ENCODE measurements around the gene KCNK18. TPM values are rescaled to one million over a fixed set of nuclear protein-coding genes. Genes with fewer than 3 reads are reported as not detected.
A peak's percentile ranks its signal among the peaks of the same experiment; 100 is the strongest.

KCNK18 gene
- total and polyA plus RNA-seq, 2 experiments from 2014 or later, result not detected

- Histone ChIP-seq H3F3A (replicated peaks; ENCODE audit: low read depth) (no peaks in the 10 kb centered on the region), H3K36me3 (ENCODE audit: insufficient read depth) (no peaks in the 10 kb centered on the region), H2AFZ (no peak overlapping the region), H3K4me2 (peak overlapping the region; percentile 87; the same call in 1 of the 2 replicates), H3K79me2 (replicated peaks; ENCODE audit: insufficient read depth) (no peaks in the 10 kb centered on the region), H3K27ac (ENCODE audit: low read depth) (no peak overlapping the region), H4K20me1 (replicated peaks; ENCODE audit: insufficient read depth) (peaks cover 6% of the 10 kb centered on the region; the same call in 1 of the 2 replicates), H3K27me3 (ENCODE audit: insufficient read depth) (peaks cover 25% of the 10 kb centered on the region), H3K4me3 (peak overlapping the region; percentile 77; the same call in 1 of the 2 replicates), H3K4me1 (ENCODE audit: insufficient read depth) (0 out of 2 replicates have a peak, but pooled peaks cover 6% of the 10 kb centered on the region), H3K9me2 (ENCODE audit: insufficient read depth) (no peaks in the 10 kb centered on the region)
- H3K36me3 Mint-ChIP-seq (ENCODE audit: low read depth), result peaks cover 3% of the 10 kb centered on the region; the same call in 1 of the 3 replicates
- no peak overlapping the region for H3K27ac Mint-ChIP-seq
- no peak for TF ChIP-seq CTCF (conservative IDR thresholded peaks at IDR 0.05; ENCODE audit: low read depth in 2 of 2)
- no peak for TF ChIP-seq REST (IDR thresholded peaks at IDR 0.05; ENCODE audit: unreplicated experiment)
- TF ChIP-seq ZNF331 (CRISPR knock-in tag; IDR thresholded peaks at IDR 0.05; ENCODE audit: low read depth), result no peak
- no peak for TF ChIP-seq ETS1 (IDR thresholded peaks at IDR 0.05)
- TF ChIP-seq ZNF114 (CRISPR knock-in tag; IDR thresholded peaks at IDR 0.05), result no peak
- TF ChIP-seq NANOG (IDR thresholded peaks at IDR 0.05; ENCODE audit: borderline replicate concordance), result no peak
- no peak for ATAC-seq
- H3K4me1 Mint-ChIP-seq, result peaks cover 5% of the 10 kb centered on the region; the same call in 2 of the 3 replicates
- H3K4me3 Mint-ChIP-seq, result peak overlapping the region; percentile 79; the same call in 2 of the 3 replicates
- DNase-seq (ENCODE audit: low spot score), result no peak
- peaks cover 3% of the 10 kb centered on the region; the same call in 1 of the 3 replicates for H3K9me3 Mint-ChIP-seq
- peaks cover 22% of the 10 kb centered on the region for H3K27me3 Mint-ChIP-seq (ENCODE audit: insufficient read depth, low read depth, poor library complexity)
Observed at GRCh38 chr10:117242463-117242832, 45.2 kb downstream of the KCNK18 start.

GRCh38 chr10:117246997-117247671, 49.8 kb downstream of the KCNK18 start:
- Histone ChIP-seq H3K36me3 (ENCODE audit: insufficient read depth) (no peaks in the 10 kb centered on the region), H3K4me2 (no peak overlapping the region), H4K20me1 (replicated peaks; ENCODE audit: insufficient read depth) (peaks cover 6% of the 10 kb centered on the region; the same call in 1 of the 2 replicates), H3K79me2 (replicated peaks; ENCODE audit: insufficient read depth) (no peaks in the 10 kb centered on the region), H3K27me3 (ENCODE audit: insufficient read depth) (peaks cover 14% of the 10 kb centered on the region), H2AFZ (no peak overlapping the region), H3K27ac (ENCODE audit: low read depth) (no peak overlapping the region), H3F3A (replicated peaks; ENCODE audit: low read depth) (no peaks in the 10 kb centered on the region), H3K4me3 (no peak overlapping the region), H3K9me2 (ENCODE audit: insufficient read depth) (no peaks in the 10 kb centered on the region), H3K4me1 (ENCODE audit: insufficient read depth) (peaks cover 10% of the 10 kb centered on the region; the same call in 1 of the 2 replicates)
- H3K27ac Mint-ChIP-seq, result no peak overlapping the region
- no peaks in the 10 kb centered on the region; the same call in 2 of the 3 replicates for H3K36me3 Mint-ChIP-seq (ENCODE audit: low read depth)
- no peaks in the 10 kb centered on the region; the same call in 2 of the 3 replicates for H3K9me3 Mint-ChIP-seq
- peaks cover 14% of the 10 kb centered on the region for H3K4me1 Mint-ChIP-seq
- H3K4me3 Mint-ChIP-seq, result no peak overlapping the region
- ATAC-seq (no peak), DNase-seq (ENCODE audit: low spot score) (no peak)
- peaks cover 13% of the 10 kb centered on the region for H3K27me3 Mint-ChIP-seq (ENCODE audit: insufficient read depth, low read depth, poor library complexity)
- TF ChIP-seq CREB1 (CRISPR knock-in tag; IDR thresholded peaks at IDR 0.05; ENCODE audit: low read depth) (no peak), NANOG (IDR thresholded peaks at IDR 0.05; ENCODE audit: borderline replicate concordance) (no peak)
